Measurements from ENCODE around the gene HIVEP2. TPM values are rescaled to one million over a fixed set of nuclear protein-coding genes. Genes with fewer than 3 reads are reported as not detected.

Gene HIVEP2
- total RNA-seq, 1 donor from 2014 or later: 11.7 TPM

- no peak for DNase-seq (ENCODE audit: low spot score)
- H3K36me3 Mint-ChIP-seq (ENCODE audit: low read depth): peaks cover 2% of the 10 kb centered on the region
- no peaks in the 10 kb centered on the region for H3K4me1 Mint-ChIP-seq (ENCODE audit: low read depth)
Measured at GRCh38 chr6:142712231-142712630, 232.7 kb downstream of the HIVEP2 start.

GRCh38 chr6:142708651-142709050 lies 236.3 kb downstream of the HIVEP2 start:
- H3K9me3 Mint-ChIP-seq (ENCODE audit: low read depth): peaks cover 4% of the 10 kb centered on the region
- no peak for TF ChIP-seq CTCF (IDR thresholded peaks at IDR 0.05)
- H3K4me3 Mint-ChIP-seq (ENCODE audit: unreplicated experiment): no peak overlapping the region

More at GRCh38 chr6:142712231-142712630, 232.7 kb downstream of the HIVEP2 start:
- no peak for TF ChIP-seq CTCF (IDR thresholded peaks at IDR 0.05)
- Mint-ChIP-seq H3K27ac (ENCODE audit: unreplicated experiment) (no peak overlapping the region), H3K27me3 (ENCODE audit: low read depth) (peaks cover 4% of the 10 kb centered on the region), H3K4me3 (ENCODE audit: unreplicated experiment) (no peak overlapping the region), H3K9me3 (ENCODE audit: low read depth) (peaks cover 4% of the 10 kb centered on the region)

GRCh38 chr6:142707255-142707654 lies 237.7 kb downstream of the HIVEP2 start:
- TF ChIP-seq CTCF (IDR thresholded peaks at IDR 0.05): no peak
- Mint-ChIP-seq H3K36me3 (ENCODE audit: low read depth) (peaks cover 2% of the 10 kb centered on the region), H3K27ac (ENCODE audit: unreplicated experiment) (no peak overlapping the region), H3K27me3 (ENCODE audit: low read depth) (no peaks in the 10 kb centered on the region), H3K4me1 (ENCODE audit: low read depth) (no peaks in the 10 kb centered on the region), H3K4me3 (ENCODE audit: unreplicated experiment) (no peak overlapping the region), H3K9me3 (ENCODE audit: low read depth) (peaks cover 4% of the 10 kb centered on the region)
- DNase-seq (ENCODE audit: low spot score): no peak

More at GRCh38 chr6:142708651-142709050, 236.3 kb downstream of the HIVEP2 start:
- no peak for DNase-seq (ENCODE audit: low spot score)
- Mint-ChIP-seq H3K27ac (ENCODE audit: unreplicated experiment) (no peak overlapping the region), H3K27me3 (ENCODE audit: low read depth) (peaks cover 4% of the 10 kb centered on the region), H3K36me3 (ENCODE audit: low read depth) (peaks cover 2% of the 10 kb centered on the region), H3K4me1 (ENCODE audit: low read depth) (no peaks in the 10 kb centered on the region)

- no peak for TF ChIP-seq CTCF (IDR thresholded peaks at IDR 0.05)
- H3K27me3 Mint-ChIP-seq (ENCODE audit: low read depth): no peaks in the 10 kb centered on the region
Measured at GRCh38 chr6:142706210-142706609, 238.8 kb downstream of the HIVEP2 start.

GRCh38 chr6:142705054-142705453 lies 239.9 kb downstream of the HIVEP2 start:
- Mint-ChIP-seq H3K36me3 (ENCODE audit: low read depth) (no peaks in the 10 kb centered on the region), H3K27me3 (ENCODE audit: low read depth) (no peaks in the 10 kb centered on the region), H3K9me3 (ENCODE audit: low read depth) (no peaks in the 10 kb centered on the region), H3K4me3 (ENCODE audit: unreplicated experiment) (no peak overlapping the region), H3K4me1 (ENCODE audit: low read depth) (no peaks in the 10 kb centered on the region), H3K27ac (ENCODE audit: unreplicated experiment) (no peak overlapping the region)
- DNase-seq (ENCODE audit: low spot score): no peak
- TF ChIP-seq CTCF (IDR thresholded peaks at IDR 0.05): no peak

More at GRCh38 chr6:142706210-142706609, 238.8 kb downstream of the HIVEP2 start:
- Mint-ChIP-seq H3K9me3 (ENCODE audit: low read depth) (no peaks in the 10 kb centered on the region), H3K36me3 (ENCODE audit: low read depth) (no peaks in the 10 kb centered on the region), H3K4me3 (ENCODE audit: unreplicated experiment) (no peak overlapping the region), H3K4me1 (ENCODE audit: low read depth) (no peaks in the 10 kb centered on the region), H3K27ac (ENCODE audit: unreplicated experiment) (no peak overlapping the region)
- no peak for DNase-seq (ENCODE audit: low spot score)

Data from chondrocyte (in vitro differentiated cells).